GM18520 (cell line): ENCODE measurements around the gene ADGRL2.

ENCODE experiments used
- ATAC-seq: cut with Tn5 transposase; IDR thresholded peaks from one replicate; pipeline ENCODE4 v1.9.1; 2021; ENCODE audit not compliant: unreplicated experiment

The ADGRL2 gene

GRCh38 chr1:81899214-81899821 is 98.6 kb downstream of the ADGRL2 start:
- ATAC-seq = no peak

GRCh38 chr1:81907575-81907974 is 106.8 kb downstream of the ADGRL2 start:
- no peak for ATAC-seq

DNA sequence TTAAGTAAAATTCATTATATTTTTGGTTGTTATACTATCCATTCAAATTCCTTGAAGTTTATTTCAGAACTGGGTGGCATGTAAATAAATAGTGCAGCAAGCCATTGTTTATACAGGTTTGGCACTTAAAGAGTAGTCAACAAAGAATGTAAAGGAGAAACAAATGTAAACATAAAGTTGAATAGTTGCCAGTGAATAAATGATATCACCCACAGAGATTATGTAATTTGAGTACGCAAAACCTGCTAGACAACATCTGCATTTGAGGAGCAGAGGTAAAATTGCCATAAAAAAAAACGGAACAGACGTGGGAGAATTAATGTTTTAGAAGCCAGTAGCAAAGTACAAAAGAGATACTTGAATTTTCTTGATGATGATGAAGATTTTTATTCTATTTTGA is 111.6 kb downstream of the ADGRL2 start:
- no peak for ATAC-seq

DNA sequence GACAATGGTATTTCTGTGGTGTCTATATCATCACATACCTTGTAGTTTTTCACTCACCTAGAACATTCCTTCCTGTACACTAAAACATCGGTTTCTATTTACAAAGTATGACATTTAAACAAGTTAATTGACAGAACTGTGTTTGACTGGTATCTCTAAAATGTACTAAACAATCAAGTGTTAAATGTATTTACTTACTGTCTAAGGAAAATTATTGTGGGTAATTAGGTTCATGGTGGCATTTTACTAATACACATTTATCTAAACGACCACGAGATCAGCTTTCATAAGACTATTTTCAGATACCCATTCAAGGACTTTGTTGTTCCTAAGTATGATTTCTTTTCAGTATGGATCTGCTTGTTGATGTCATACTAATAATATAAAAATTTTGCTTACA is 115.2 kb downstream of the ADGRL2 start:
- no peak for ATAC-seq

GRCh38 chr1:81920245-81920740 is 119.6 kb downstream of the ADGRL2 start:
- no peak for ATAC-seq

GRCh38 chr1:81920886-81921285 is 120.2 kb downstream of the ADGRL2 start:
- no peak for ATAC-seq

GRCh38 chr1:81921344-81921743 is 120.6 kb downstream of the ADGRL2 start:
- no peak for ATAC-seq

DNA sequence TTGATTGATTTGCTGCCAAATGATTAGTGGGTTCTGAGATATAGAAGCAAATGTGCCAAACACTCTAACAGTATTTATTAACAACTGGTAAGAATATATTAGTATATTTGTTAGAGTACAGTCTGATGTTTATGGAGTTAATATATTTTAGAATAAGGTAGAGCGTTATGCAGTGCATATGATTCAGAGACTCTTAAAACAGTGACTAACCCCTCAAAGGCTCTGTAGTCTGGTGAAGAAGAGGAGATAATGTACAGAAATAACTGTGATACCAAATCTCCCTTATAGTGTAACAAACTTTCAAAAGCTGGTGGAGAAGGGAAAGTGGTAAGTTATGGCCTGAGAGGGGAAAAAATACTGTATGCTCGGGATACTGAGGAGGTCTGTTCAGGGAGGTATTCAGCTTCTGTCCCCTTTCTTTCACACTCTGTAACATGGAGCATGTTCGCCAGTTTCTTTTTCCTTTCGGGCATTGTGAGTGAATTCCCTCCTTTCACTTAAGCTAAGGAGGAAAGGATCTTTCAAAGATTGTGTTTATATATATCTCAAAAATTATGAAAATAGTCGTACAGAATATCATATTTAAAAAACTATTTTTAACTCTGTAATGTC is 121.2 kb downstream of the ADGRL2 start:
- ATAC-seq = no peak

DNA sequence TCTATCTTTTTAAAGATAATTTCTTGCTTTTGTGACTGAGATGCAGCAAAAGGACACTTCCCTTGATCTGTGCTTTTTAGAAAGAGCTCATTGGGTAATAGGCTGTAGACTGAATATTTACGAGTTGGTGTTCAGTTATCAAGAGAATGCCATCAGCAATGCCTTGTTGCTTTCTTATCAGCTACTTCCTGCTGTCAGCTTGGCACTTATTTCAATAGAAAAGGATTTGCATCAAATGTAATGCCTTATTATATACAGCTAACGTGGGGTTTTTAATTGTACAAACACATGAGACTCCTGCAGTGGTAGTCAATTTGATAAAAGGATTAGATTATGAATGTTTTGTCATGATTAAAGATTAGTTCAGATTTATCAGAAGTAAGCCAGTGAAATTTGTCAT is 122.2 kb downstream of the ADGRL2 start:
- ATAC-seq = no peak

GRCh38 chr1:81929106-81929505 is 128.4 kb downstream of the ADGRL2 start:
- ATAC-seq = no peak

- no peak for ATAC-seq
Observed at GRCh38 chr1:81936853-81937252, 136.1 kb downstream of the ADGRL2 start.

- no peak for ATAC-seq
Observed at GRCh38 chr1:81937791-81938450, 137.2 kb downstream of the ADGRL2 start.

DNA sequence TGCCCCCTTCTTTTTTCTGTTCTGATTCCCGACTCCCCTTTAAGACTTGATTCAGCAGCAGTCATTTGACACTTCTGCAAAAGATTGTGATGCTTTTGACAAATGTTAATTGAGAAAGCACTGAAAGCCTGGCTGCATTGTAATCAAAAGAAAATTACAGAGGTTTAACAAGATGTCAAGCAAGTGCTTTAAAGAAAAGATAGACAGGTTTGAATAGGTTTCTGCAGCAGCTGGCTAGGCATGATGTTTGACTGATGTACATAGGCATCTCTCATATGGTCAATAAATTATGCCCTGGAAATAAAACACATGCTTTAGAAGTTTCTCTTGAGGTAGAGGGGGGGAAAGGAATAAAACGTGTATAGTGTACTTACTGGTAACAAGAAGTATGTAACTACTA is 147.8 kb downstream of the ADGRL2 start:
- ATAC-seq = no peak

DNA sequence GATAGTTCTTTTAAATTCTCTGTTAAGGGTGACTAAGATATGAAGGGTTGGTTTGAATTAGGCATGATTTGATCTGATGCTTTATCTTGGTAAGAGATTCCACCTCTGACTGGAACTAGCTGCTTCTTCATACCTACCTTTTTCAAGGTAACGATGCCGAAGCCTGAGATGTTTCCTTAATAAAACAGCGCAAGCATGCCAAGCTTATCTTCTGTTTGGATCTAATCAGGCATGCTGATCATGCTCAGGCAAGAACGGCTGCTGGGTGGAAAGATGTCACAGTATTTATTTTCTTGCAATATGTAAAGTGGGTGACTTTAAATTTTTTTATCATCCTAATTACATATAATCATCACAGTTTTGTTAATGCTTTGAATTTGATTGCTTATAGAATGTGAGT is 148.7 kb downstream of the ADGRL2 start:
- no peak for ATAC-seq

DNA sequence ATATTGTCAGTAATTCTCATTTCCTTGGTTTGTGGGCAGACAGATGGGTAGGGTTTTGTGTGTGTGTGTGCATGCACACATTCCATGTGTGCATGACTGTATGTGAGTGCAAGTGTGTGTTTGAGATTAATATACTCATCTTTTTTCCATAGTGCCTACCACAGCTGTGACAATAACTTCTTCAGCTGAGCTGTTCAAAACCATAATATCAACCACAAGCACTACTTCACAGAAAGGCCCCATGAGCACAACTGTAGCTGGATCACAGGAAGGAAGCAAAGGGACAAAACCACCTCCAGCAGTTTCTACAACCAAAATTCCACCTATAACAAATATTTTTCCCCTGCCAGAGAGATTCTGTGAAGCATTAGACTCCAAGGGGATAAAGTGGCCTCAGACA is 149.3 kb downstream of the ADGRL2 start:
- no peak for ATAC-seq

DNA sequence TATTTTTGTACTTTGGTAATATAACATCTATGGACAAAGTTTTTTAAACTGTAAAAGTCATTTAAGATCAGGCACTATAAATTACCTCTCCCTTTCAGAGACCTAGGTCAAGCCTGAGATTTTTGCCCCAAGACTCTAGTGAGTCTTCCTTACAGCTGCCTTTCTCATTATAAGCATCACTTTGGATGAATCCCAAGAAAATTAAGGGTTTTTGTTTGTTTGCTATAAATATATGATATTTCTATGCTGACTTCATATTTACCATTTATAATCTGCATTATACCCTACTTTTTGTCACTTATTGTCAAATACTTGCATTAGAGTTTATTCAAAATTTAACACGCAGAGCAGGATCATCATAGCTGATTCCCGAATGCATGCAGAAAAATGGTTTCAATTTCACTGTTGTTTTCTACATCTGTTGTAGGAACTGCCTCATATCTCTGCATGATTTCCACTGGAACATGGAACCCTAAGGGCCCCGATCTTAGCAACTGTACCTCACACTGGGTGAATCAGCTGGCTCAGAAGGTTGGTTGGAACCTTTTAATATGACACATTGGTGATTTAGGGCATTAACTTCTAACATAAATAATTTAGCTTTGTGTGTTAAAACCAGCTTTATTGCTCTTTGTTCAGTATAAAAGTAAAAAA is 150.0 kb downstream of the ADGRL2 start:
- ATAC-seq = no peak

GRCh38 chr1:81954534-81955020 is 153.8 kb downstream of the ADGRL2 start:
- no peak for ATAC-seq

- no peak for ATAC-seq
Observed at GRCh38 chr1:81967951-81968350, 167.2 kb downstream of the ADGRL2 start.

- no peak for ATAC-seq
Observed at GRCh38 chr1:81970416-81970815, 169.7 kb downstream of the ADGRL2 start.

DNA sequence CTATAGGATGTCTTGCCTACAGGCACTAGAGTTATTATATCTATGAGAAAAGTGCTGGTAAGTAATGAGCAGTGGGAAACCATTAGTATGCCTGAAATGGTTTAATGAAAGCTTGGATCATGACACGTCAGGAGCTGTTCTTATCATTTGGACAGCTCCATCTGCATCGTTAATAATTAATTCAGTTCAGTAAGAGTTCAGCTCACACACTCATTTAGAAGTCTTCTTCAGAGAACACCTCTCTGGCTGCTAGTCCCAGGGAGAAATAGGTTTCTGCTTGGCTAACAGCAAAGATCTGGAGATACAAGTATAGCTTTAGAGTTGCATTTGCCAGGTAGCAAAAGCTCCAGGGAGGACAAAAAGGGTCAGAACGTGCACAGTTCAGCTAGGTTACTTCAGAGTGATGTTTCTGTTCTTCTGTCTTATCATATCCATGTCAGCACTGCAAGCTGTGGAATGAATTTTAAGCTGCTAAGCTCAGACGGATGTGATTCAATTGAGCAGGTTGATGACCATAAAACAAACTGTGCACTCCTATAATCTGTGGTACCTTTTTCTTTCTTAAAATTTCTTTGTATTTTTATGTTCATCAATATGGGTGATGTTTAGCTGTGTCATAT is 173.6 kb downstream of the ADGRL2 start:
- no peak for ATAC-seq

DNA sequence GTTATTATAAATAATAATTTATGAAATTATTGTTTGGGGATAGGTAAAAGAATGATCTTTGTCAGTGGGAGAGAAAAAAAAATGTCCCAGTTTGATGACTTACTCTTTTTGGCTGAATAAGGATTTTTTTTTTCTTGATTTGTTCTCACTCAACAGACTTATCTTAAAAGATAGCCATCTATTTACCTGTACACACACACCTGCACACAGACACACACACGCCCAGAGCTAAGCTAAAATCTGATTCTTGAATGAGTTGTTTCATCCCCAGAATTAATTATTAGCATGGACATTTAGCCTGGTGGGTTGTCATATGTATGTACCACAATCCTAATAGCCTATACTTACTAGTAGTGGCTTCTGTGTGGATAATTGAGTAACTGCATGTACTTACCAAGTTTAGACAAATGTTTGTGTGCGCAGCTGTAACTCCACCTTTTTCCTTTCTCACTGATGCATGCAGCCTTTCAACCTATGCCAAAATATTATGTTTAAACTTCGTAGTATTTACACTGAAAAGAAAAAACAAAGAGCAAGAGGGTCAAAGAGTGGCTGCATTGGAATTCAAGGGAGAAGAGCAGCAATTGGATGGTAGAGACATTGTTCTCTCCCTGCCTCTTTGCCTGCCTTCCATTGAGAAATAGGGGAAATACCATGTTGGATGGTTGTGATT is 174.3 kb downstream of the ADGRL2 start:
- ATAC-seq = no peak
